Colonic mucosa (tissue), 4 donors: ENCODE measurements around the gene PPP1R1B. TPM values are rescaled to one million over a fixed set of nuclear protein-coding genes. Genes with fewer than 3 reads are reported as not detected.
"Not testable (repeated sequence)": the region's sequence is repeated elsewhere in the genome, so short reads cannot be mapped to it uniquely, and the experiment has no call there.

Experiments
- DNase-seq: peaks from one replicate; pipeline ENCODE4 v3.0.0-alpha.2; 2020
- H3K27ac ChIP-seq: fragments of 200-600 bp; one replicate; pipeline ENCODE4 v1.8.0; 2021
- H3K27me3 ChIP-seq: fragments of 200-600 bp; one replicate; pipeline ENCODE4 v1.8.0; 2021
- H3K36me3 ChIP-seq: fragments of 200-600 bp; one replicate; pipeline ENCODE4 v1.8.0; 2021
- H3K4me1 ChIP-seq: fragments of 200-600 bp; one replicate; pipeline ENCODE4 v1.8.0; 2021; ENCODE audit warnings: mild to moderate bottlenecking
- H3K4me3 ChIP-seq: fragments of 200-600 bp; one replicate; pipeline ENCODE4 v1.8.0; 2021
- H3K9ac ChIP-seq, 2 donors: one replicate each; pipeline ENCODE4 v1.7.0; 2013; ENCODE audit warnings: control low read depth in 2 of 2, low read depth in 2 of 2, low read length in 2 of 2
- H3K9me3 ChIP-seq: fragments of 200-600 bp; one replicate; pipeline ENCODE4 v1.8.0; 2021
- intact Hi-C: fragments of 100-400 bp; cut with DNase I; formaldehyde crosslinking; loops from one replicate; pipeline ENCODE4 v1.14.1; 2022
- total RNA-seq, 2 donors: library from RNA; stranded (reverse); fragmentation: NEBNext Ultra II Directional in 1 of 2; extraction: Animal tissue kit (Norgen Biotek cat#: 25700) in 1 of 2; gene quantifications; one replicate each; pipeline ENCODE4 v1.2.1, GENCODE V29; 2021
- TF ChIP-seq, protein P1 (sequence below): fragments of 200-600 bp; IDR thresholded peaks from one replicate; pipeline ENCODE4 v1.8.0; 2022; ENCODE audit warnings: antibody characterized with exemption, mild to moderate bottlenecking
- donor health status: healthy.
- donor health status: DM: no; HTN: no; CAD: no.
- donor health status: DM: no; HTN: no; CAD: no.

Gene PPP1R1B
- total RNA-seq, 2 donors from 2014 or later, result 331 to 350 TPM

DNA sequence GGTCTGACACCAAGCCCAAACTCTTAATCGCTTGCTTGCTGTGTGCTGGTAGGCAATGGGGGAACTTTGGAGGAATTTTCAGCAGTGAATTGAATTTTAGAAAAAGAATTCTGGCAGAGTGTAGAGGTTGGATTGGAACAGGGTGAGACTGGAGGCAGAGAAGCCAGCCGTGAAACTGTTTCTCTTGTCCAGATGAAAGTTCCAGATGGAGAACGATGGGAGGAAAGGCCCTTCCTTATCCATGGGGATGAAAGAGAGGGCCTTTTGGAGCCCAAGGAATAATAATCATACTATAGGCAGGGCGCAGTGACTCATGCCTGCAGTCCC is 45.0 kb upstream of the PPP1R1B start:
- Histone ChIP-seq H3K36me3 (no peaks in the 10 kb centered on the region), H3K9ac (no peak overlapping the region), H3K4me3 (no peak overlapping the region), H3K4me1 (no peaks in the 10 kb centered on the region), H3K9me3 (no peaks in the 10 kb centered on the region), H3K27me3 (no peaks in the 10 kb centered on the region), H3K27ac (no peak overlapping the region)
- DNase-seq, result no peak
- TF ChIP-seq, protein P1, sequence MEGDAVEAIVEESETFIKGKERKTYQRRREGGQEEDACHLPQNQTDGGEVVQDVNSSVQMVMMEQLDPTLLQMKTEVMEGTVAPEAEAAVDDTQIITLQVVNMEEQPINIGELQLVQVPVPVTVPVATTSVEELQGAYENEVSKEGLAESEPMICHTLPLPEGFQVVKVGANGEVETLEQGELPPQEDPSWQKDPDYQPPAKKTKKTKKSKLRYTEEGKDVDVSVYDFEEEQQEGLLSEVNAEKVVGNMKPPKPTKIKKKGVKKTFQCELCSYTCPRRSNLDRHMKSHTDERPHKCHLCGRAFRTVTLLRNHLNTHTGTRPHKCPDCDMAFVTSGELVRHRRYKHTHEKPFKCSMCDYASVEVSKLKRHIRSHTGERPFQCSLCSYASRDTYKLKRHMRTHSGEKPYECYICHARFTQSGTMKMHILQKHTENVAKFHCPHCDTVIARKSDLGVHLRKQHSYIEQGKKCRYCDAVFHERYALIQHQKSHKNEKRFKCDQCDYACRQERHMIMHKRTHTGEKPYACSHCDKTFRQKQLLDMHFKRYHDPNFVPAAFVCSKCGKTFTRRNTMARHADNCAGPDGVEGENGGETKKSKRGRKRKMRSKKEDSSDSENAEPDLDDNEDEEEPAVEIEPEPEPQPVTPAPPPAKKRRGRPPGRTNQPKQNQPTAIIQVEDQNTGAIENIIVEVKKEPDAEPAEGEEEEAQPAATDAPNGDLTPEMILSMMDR, result no peak
- intact Hi-C loops, result no loop called here

DNA sequence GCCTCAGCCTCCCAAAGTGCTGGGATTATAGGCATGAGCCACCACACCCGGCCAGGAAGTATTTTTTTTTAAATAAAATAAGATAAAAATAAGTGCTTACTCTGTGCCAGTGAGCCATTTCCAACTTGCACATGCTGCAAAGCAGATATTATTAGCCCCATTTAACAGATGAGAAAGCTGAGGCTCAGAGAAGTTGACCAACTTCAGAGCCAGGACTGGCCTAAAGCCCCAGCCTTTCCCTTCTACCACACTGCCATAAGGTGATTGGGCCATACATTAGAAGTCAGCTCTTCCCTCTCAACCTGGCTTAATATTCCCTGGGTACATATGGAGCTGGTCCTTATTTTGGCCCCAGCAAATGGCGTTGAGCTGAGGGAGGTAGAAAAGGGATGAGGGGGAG is 44.1 kb upstream of the PPP1R1B start:
- Histone ChIP-seq H3K9ac (no peak overlapping the region), H3K27ac (no peak overlapping the region), H3K9me3 (no peaks in the 10 kb centered on the region), H3K36me3 (no peaks in the 10 kb centered on the region), H3K4me1 (no peaks in the 10 kb centered on the region), H3K27me3 (no peaks in the 10 kb centered on the region), H3K4me3 (no peak overlapping the region)
- no peak for DNase-seq
- TF ChIP-seq, protein P1, result no peak
- intact Hi-C loops, result no loop called here

DNA sequence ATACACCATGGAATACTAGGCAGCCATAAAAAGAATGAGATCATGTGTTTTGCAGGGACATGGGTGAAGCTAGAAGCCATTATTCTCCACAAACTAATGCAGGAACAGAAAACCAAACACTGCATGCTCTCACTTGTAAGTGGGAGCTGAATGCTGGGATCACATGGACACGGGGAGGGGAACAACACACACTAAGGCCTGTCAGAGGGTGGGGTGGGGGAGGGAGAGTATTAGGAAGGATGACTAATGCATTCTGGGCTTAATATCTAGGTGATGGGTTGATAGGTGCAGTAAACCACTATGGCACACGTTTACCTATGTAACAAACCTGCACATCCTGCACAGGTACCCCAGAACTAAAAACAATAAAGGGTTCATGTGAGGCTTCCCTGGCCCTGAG is 36.6 kb upstream of the PPP1R1B start:
- H3K4me3 ChIP-seq, H3K27me3 ChIP-seq, H3K9ac ChIP-seq, intact Hi-C loops, H3K27ac ChIP-seq, H3K4me1 ChIP-seq, DNase-seq, H3K9me3 ChIP-seq, H3K36me3 ChIP-seq: not testable (repeated sequence)

DNA sequence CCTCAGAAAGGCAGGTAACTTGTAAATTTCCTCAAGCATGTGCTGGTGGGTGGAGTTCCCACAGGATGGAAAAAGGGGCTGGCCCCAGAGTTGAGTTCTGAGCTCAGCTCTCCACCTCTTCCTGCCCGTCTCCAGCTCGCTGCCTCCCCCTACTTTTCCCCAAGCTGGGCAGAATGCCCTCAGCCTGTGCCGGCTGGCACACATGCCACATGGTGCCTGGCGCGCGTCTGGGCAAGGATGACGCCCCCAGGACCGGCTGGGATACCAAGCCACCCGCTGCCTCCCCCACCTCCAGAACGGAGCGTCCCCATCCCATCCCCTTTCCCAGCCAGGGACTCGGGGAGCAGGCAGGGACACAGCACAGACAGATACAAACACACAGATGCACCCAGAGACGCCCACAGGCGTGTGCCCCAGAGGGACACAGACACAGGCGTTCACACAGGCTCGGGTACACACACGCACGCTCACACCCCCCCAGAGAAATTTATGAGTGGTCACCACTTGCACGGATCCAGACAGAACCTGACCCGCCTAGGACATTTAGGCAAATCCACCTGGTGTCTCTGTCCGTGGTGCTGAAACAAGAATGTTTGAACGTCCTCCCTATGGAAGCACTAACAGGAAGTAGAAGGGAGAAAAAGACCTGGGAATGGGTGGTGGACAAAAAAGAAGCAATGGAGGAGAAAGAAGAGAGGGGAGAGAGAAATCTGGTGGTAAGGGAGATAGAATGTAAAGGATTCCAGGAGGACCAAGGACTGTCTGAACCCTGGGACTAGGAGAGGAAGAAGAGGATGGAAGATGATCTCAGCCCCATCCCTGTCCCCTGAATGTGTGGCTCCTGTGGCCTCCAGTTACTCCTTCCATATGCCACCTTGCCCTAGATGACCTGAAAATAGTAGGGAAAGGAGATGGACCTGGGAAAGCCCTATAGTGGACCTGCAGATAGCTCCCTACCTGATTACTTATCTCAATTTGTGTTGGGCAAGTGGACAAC is 34.5 kb upstream of the PPP1R1B start:
- Histone ChIP-seq H3K9ac (no peak overlapping the region), H3K9me3 (no peaks in the 10 kb centered on the region), H3K36me3 (no peaks in the 10 kb centered on the region), H3K27ac (no peak overlapping the region), H3K4me1 (no peaks in the 10 kb centered on the region), H3K4me3 (no peak overlapping the region), H3K27me3 (peaks cover 20% of the 10 kb centered on the region)
- TF ChIP-seq, protein P1, result no peak
- intact Hi-C loops, result no loop called here
- peak; percentile 72 for DNase-seq

DNA sequence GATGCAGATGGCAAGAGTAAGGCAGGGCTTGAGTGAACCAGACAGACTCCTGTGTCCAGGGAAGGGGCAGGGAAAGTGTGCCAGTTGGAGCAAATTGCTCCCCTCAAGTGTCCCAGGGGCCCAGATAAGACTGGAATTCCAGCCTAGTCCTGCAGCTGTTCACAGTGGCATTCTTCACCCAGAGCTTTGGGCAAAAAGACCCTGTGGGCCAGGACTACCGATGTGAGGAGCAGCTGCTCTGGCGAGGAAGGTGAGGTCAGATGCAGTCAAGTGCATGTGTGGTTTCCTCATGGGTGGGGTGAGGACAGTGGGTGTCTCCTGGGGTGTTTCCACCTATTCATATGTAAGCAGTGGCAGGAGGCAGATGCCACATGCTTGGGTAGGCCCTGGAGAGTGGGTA is 33.4 kb upstream of the PPP1R1B start:
- Histone ChIP-seq H3K36me3 (no peaks in the 10 kb centered on the region), H3K4me3 (no peak overlapping the region), H3K27ac (no peak overlapping the region), H3K9ac (no peak overlapping the region), H3K27me3 (peaks cover 31% of the 10 kb centered on the region), H3K4me1 (no peaks in the 10 kb centered on the region), H3K9me3 (no peaks in the 10 kb centered on the region)
- DNase-seq, result no peak
- intact Hi-C loops, result no loop called here
- TF ChIP-seq, protein P1, result no peak

DNA sequence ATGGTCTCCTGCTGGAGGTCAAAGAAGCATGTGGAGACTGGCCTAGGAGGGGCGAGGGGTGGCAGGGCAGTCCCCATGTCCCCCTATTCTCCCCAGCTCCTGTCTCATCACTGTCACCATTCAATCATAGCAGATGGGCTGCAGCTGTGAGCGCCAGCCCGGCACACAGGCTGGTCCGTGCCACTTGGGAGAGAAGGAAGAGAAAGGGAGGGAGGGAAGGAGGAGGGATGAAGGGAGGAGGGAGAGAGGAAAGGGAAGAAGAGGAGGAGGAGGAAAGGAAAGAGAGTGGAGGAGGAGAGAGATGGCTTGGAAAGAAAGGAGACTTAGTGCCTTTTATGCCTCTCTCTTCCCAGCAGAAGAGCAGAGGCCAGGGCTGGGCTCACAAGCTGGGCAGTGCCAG is 31.5 kb upstream of the PPP1R1B start:
- no peaks in the 10 kb centered on the region for H3K9me3 ChIP-seq
- TF ChIP-seq, protein P1, result no peak
- peaks cover 50% of the 10 kb centered on the region for H3K27me3 ChIP-seq
- H3K27ac ChIP-seq, result no peak overlapping the region
- H3K4me1 ChIP-seq, result peaks cover 5% of the 10 kb centered on the region
- no peaks in the 10 kb centered on the region for H3K36me3 ChIP-seq
- H3K4me3 ChIP-seq, result no peak overlapping the region
- intact Hi-C loops, result no loop called here
- H3K9ac ChIP-seq, result no peak overlapping the region
- DNase-seq, result no peak
